ENCODE measurements around the gene CCNB2. TPM values are rescaled to one million over a fixed set of nuclear protein-coding genes. Genes with fewer than 3 reads are reported as not detected.

CCNB2 gene
- total and polyA plus RNA-seq, 2 of the 8 experiments (the other 6 are each of a cell fraction or from before 2014, with no cell fraction given): 70.7 to 92.1 TPM

- H3K36me3 ChIP-seq (ENCODE audit: control insufficient read depth in 2 of 4, insufficient read depth in 4 of 4, low read length in 3 of 4): peaks cover 4 to 62% (median 29%) of the 10 kb centered on the region in 4 experiments; a peak in 6 of 8 replicates
- H3K9ac ChIP-seq (replicated peaks in 1 of 4; ENCODE audit: extremely low read depth in 1 of 4, low read depth in 3 of 4, low read length in 3 of 4): no peak overlapping the region
- DNase-seq (ENCODE audit: low read depth in 1 of 2, low spot score in 2 of 2) (no peak), FAIRE-seq (no peak)
- no peak overlapping the region for H2BK5ac ChIP-seq (ENCODE audit: low read depth, low read length)
- H3K56ac ChIP-seq (replicated peaks; ENCODE audit: insufficient read length, low read depth, low read length): no peak overlapping the region
- no peak overlapping the region for H2BK120ac ChIP-seq (replicated peaks; ENCODE audit: low read depth, low read length)
- no peak overlapping the region for H4K5ac ChIP-seq (ENCODE audit: insufficient read length, low read depth, low read length)
- H2BK15ac ChIP-seq (ENCODE audit: low read length): no peak overlapping the region
- H4K8ac ChIP-seq (ENCODE audit: extremely low read depth, insufficient read depth, low read length): no peak overlapping the region
- H3K4me2 ChIP-seq (ENCODE audit: insufficient read depth in 1 of 2, low read depth in 2 of 2, low read length in 2 of 2): no peak overlapping the region
- H3K27ac ChIP-seq (ENCODE audit: low read depth, low read length): no peak overlapping the region
- no peaks in the 10 kb centered on the region for H3K79me1 ChIP-seq (ENCODE audit: low read depth, low read length)
- H3K23ac ChIP-seq (ENCODE audit: insufficient read length): no peak overlapping the region
- H3K27me3 ChIP-seq (replicated peaks in 1 of 4; ENCODE audit: control insufficient read depth in 3 of 4, extremely low read depth in 1 of 4, insufficient read depth in 3 of 4, low read length in 3 of 4): no peaks in the 10 kb centered on the region
- H2BK12ac ChIP-seq (ENCODE audit: low read depth, low read length): no peak overlapping the region
- H3K4ac ChIP-seq (replicated peaks; ENCODE audit: insufficient read length, low read depth, low read length): no peak overlapping the region
- ChIA-PET POLR2A (ENCODE audit: partially characterized antibody) (no interaction called here), CTCF (ENCODE audit: partially characterized antibody) (interaction anchor here (0.6 to 0.9 kb wide), 2 partner anchors 13 to 436 kb away, joined by 3 read pairs; no protein-coding TSS in a partner anchor)
- 87% methylated on average over 4 of the region's 4 CpGs; no CpG with 5 or more reads in 1 of the 2 experiments for WGBS, 2 experiments (ENCODE audit: extremely low coverage in 1 of 2, insufficient coverage in 1 of 2, insufficient read length in 1 of 2, insufficient replicate concordance in 2 of 2, low coverage in 1 of 2, low lambda C conversion rate in 2 of 2, missing lambda C conversion rate in 1 of 2)
- H2BK20ac ChIP-seq (ENCODE audit: low read length): no peak overlapping the region
- H3K14ac ChIP-seq (ENCODE audit: insufficient read length): no peak overlapping the region
- H2AK5ac ChIP-seq (ENCODE audit: low read depth, low read length): no peak overlapping the region
- H3K79me2 ChIP-seq (ENCODE audit: control insufficient read depth in 1 of 2, insufficient read depth in 2 of 2, low read length in 2 of 2): no peaks in the 10 kb centered on the region
- peaks cover 4% of the 10 kb centered on the region; the same call in 1 of the 2 replicates for H3K23me2 ChIP-seq (ENCODE audit: low read depth, low read length)
- H3K4me3 ChIP-seq (ENCODE audit: extremely low read depth in 1 of 4, insufficient read depth in 2 of 4, low read depth in 3 of 4, low read length in 4 of 4): no peak overlapping the region
- H3K18ac ChIP-seq (ENCODE audit: extremely low read depth, low read length): no peak overlapping the region
- no peak overlapping the region for H2AFZ ChIP-seq (ENCODE audit: low read length)
- no peaks in the 10 kb centered on the region for H3K9me3 ChIP-seq (ENCODE audit: insufficient read depth in 2 of 2, low read depth in 1 of 2, low read length in 1 of 2)
- peaks cover 0 to 3% of the 10 kb centered on the region in 2 experiments for H4K20me1 ChIP-seq (replicated peaks in 1 of 2; ENCODE audit: control insufficient read depth in 1 of 2, insufficient read depth in 2 of 2, low read length in 2 of 2)
- no peaks in the 10 kb centered on the region for H3K4me1 ChIP-seq (replicated peaks in 1 of 4; ENCODE audit: control insufficient read depth in 3 of 4, insufficient read depth in 4 of 4, low read length in 3 of 4)
- H4K91ac ChIP-seq (replicated peaks; ENCODE audit: insufficient read length, low read length): no peak overlapping the region
- TF ChIP-seq E2F6 (IDR thresholded peaks at IDR 0.05): no peak
- no peak for TF ChIP-seq CHD1 (IDR thresholded peaks at IDR 0.05; ENCODE audit: low read depth, low read length)
- TF ChIP-seq ATF3 (IDR thresholded peaks at IDR 0.05; ENCODE audit: insufficient read depth, low read depth, low read length): no peak
- no peak for TF ChIP-seq NRF1 (IDR thresholded peaks at IDR 0.05; ENCODE audit: low read depth, low read length)
- no peak for TF ChIP-seq TEAD4 (IDR thresholded peaks at IDR 0.05; ENCODE audit: low read depth, low read length)
- TF ChIP-seq EZH2 (IDR thresholded peaks at IDR 0.05; ENCODE audit: low read depth, low read length, severe bottlenecking): no peak
- TF ChIP-seq MAFK (IDR thresholded peaks at IDR 0.05; ENCODE audit: low read depth, low read length): no peak
- no peak for TF ChIP-seq CBX5 (IDR thresholded peaks at IDR 0.05; ENCODE audit: low read depth, low read length)
- no peak for TF ChIP-seq RFX5 (IDR thresholded peaks at IDR 0.05; ENCODE audit: borderline replicate concordance, low read depth, low read length)
- no peak for TF ChIP-seq SP4 (IDR thresholded peaks at IDR 0.05; ENCODE audit: low read length)
- no peak for TF ChIP-seq PHF8 (conservative IDR thresholded peaks at IDR 0.05; ENCODE audit: low read depth, low read length)
- no peak for TF ChIP-seq MAX (IDR thresholded peaks at IDR 0.05)
- no peak for TF ChIP-seq TCF12 (IDR thresholded peaks at IDR 0.05; ENCODE audit: low read depth, low read length)
- no peak for TF ChIP-seq RXRA (IDR thresholded peaks at IDR 0.05; ENCODE audit: insufficient read depth, low read depth, low read length)
Observed at GRCh38 chr15:59063042-59063441, 41.9 kb upstream of the CCNB2 start.
